ENCODE data around the gene LCN6.

Gene LCN6

DNA sequence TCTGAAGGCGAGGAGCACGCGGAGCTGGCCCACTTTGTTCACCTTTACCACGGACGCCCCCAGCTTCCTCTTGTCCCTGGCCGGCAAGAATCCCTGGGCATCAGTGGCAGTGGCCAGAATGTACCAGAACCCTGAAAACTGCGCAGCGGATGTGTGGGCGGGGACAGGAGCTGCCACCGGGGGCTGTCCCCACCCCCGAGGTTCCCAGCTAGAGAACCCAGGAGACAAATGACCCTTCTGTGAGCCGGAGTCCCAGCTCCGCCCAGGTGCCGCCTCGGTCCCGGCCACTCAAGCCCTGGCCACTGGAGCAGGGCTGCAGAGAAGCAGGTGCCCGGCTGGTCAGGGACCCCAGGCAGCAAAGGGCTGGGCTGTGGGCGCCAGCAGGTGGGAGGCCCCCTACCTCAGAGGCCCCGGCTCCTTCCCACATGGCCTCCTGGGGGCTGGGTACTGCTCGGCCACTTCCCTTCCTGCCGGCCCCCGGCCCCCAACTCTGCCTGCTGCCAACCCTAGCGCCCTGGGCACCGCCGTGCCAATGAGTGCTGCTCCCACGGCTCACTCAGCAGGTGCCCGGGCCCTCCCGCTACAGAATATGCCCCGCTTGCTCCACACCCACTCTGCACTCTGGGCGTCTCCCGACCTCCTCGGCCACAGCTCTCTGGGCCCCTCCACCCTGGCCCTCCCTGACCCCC lies 6.3 kb downstream of the LCN6 start:
- DNase-seq, result peak; percentile 85

DNA sequence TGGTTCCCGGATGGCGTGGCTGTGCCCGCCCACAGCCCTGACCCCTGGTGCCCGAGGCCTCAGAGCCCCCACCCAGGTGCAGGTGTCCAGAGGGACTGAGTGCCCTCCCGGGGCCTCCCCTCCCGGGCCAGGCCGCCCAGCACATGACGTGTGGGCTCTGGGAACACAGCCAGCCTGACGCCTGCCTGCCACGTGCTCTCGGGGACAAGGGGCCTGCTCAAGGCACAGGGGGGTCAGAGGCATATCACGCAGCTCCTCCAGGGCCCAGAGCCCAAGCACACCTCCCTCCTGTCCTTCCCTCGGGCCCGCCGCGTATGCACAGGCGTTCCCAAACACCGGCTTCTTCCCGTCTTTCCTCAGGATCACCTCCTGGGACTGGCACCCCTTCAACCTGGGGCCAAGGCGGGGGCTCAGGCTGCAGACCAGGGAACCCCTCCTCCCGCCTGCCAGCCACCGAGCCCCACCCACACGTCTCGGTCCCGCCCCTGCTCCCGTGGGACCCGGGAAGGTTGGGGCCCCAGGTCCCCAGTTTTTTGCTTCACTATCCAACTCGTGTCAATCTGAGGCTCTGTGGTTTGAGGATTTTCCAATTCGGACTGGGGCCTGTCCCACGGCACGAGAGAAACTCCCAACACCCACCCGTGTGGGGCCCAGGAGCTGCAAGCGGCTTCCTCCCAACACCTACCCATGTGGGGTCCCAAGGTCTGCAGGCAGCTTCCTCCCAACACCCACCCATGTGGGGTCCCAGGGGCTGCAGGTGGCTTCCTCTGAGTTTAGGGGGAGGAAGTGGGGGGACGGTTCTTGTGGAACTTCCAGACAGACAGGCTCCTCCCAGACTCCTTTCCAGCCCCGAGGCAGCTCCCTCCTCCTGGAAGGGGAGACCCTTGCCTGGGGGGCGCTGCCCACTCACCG lies 7.1 kb downstream of the LCN6 start:
- peak; percentile 74 for DNase-seq

DNA sequence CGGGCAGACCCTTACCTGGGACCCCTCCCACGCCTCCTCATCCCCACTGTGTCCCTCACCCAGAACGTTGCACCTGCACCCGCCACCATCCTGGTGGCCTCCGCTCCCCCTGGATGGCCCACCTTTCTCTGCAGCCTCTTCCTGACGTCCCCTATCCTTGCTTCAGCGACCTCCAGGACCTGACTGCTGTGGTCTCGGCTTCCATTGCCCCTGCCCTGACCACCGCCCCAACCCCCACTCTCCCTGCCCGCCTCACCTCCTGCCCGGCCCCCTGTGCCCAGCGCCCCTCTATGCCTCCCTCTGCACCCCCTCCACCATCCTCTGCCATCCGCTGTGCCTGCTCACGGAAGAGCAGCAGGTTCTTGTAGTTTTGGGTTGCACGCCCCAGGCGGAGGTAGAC lies 7.8 kb downstream of the LCN6 start:
- no peak for DNase-seq

DNA sequence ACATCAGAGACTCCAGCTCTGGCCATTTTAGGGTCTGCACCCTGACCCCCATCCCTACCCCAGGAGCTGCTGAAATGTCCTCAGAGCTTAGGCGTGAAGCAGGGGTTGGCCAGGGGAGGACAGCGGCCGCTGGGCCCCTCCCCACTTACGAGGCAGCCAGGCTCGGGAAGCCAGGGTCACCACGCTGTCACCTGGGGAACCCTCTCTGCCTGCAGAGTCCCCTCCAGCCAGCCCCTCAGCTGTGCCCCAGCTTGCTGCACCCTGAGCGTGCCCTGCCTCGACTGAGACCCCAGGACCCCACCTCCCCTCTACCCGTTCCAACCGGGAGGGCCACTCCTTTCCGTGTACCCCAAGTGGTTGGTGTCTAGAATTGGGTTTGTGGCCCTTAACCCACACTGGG lies 8.3 kb downstream of the LCN6 start:
- DNase-seq, result no peak

DNA sequence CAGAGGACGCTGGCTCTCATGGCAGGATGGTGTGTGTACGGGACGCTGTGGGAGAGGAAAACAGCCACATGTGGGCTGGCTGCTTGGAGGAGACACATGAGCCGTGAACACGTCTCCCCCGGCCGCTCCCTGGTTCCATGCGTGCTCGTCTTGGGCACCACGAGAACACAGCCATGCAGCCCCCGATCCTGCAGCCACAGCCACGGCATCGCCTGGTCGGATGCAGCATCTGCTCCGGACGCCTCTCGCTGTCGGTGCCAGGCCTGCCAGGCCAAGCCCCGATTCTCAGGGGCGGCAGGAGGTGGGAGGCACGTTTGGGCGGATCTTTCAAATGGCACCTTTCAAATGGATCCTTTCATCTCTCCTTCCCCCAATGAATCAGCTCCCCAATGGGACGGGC lies 8.8 kb downstream of the LCN6 start:
- no peak for DNase-seq

DNA sequence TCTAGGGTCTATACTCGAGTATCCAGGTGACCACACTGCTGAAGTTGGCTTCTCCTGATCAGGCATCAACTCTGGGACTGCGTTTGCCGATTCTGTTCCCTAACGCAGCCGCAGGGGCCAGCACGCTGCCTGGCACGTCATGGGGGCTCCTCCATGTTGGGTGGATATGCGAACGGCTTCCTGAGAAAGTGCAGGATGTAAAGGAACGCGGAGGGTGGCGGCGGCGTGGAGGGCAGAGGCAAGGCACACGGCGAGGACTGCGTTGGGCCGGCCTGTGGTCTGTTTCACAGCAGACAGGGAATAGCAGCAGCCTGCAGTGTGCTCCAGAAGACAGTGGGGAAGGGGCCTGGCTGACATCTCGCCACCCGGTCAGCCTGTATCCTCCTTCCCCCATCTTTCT lies 9.4 kb downstream of the LCN6 start:
- no peak for DNase-seq

DNA sequence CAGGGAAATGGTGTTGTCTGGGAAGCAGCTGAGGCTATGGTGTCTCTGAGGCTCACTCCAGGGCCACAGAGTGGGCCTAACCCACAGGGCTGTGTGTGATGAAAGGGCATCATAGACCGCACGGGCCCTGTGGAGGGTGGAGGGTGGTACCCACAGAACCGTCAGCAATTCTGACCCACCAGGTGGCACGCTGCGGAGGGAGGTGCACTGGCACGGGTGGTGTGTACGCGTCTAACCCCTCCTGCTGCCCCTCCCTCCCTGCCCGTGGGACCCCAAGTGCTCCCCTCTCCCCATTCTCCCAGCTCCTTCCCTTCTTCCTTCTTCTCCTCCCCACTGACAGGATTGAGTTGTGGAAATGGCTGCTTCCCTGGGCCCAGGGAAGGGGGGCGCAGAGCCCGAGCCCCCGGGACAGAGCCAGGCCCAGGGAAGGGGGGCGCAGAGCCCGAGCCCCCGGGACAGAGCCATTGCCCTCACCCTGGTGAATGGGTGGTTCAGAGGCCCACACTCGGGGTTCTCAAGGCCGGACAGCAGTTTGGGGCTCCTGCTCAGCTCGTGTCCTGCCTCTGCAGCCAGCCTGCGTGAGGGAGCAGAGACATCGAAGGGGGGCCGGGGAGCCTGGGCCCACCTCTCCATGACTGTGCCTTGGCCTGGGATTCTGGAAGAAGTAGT lies 12.4 kb downstream of the LCN6 start:
- DNase-seq, result no peak

DNA sequence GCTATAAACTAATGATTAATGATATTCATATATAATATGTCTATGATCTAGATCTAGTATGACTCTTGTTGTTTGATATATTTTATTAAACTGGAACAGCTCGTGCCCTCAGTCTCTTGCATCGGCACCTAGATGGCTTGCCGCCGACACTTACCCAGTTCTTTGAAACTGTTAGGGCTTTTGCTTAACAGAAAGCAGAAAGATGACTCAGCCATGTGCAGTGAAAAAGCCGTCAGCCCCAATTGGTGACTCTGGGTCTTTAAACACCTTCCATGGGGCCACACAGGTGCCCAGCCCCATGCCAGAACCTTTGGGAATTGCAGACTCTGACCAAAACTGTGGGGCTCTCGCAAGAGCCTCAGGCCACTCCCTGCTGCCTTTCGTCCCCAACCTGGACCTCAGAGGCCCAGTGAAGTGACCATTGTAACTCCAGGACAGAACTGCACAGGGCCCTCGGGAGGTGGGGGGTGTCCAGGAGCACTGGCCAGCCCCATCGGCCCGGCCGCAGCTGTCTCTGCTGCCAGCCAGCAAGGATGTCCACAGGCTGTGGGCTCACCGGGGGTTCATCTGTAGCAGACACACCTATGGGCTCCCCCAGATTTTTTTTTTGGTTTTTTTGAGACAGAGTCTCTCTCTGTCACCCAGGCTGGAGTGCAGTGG lies 13.4 kb downstream of the LCN6 start:
- DNase-seq, result no peak

DNA sequence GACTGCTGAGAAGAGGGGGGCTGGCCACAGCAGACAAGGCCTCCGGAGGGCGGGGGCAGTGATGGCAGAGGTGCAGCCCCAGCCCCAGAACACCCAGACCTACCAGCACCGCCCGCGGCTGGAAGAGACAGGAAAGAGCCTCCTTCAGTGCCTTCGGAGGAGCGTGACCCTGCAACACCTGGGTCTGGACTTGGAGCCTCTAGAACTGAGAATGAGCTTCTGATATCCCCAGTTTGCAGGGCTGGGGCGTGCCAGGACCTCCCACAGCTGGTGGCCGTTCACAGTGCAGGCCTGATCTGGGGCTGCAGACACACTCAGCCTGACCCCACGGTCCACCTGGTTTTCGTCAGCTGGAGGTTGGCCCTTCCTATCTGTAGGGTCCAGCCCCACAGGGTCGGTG lies 14.7 kb downstream of the LCN6 start:
- no peak for DNase-seq

DNA sequence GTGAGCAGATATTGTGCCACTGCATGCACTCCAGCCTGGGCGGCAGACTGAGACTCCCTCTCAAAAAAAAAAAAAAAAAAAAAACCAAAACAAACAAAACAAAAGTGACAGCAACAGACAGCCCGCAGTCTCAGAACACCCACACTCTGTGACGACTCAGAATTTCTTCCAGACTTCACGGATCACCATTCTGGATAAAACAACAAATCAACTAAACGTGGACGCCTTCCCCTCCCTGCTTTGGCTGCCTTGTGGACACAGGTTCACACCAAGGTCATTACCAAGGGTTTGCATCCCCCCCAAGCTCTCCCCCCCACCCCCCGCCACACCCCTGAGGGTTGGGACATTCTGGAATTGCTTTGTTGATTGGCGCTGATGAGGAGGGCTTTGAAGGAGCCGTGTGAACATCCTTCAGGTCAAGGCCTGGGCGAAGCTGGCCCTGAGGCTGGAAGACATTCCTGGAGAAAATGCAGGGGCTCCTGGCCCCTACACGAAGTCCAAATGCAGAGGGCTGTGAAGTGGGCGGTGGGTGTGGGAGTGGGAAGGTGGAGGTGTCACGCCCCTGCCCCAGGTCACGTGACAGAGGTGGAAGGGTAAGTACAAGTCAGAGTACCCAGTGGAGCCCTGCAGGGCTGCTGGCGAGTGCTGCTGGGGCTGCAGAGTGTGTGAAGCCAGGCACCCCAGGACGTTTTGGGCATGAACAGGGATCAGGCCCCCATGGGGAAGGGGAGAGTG lies 15.7 kb downstream of the LCN6 start:
- no peak for DNase-seq

DNA sequence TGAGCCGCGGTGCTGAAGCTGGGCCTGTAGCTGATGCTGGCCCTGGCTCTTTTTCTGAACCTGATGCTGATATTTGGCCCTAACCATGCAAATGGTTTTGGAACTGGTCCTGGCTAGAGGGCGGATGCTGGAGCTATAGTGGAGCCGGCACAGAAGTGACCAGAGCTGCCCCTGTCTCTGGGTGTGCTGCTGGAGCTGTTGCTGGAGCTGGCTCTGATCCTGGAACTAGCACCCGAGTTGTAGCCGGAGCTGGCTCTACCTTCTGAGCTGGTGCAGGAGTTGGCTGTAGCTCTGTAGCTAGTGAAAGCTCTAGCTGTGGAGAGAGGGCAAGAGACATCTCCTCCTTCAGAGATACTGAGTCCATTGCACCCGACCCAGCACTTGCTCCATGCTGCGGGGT lies 18.4 kb downstream of the LCN6 start:
- no peak for DNase-seq

DNA sequence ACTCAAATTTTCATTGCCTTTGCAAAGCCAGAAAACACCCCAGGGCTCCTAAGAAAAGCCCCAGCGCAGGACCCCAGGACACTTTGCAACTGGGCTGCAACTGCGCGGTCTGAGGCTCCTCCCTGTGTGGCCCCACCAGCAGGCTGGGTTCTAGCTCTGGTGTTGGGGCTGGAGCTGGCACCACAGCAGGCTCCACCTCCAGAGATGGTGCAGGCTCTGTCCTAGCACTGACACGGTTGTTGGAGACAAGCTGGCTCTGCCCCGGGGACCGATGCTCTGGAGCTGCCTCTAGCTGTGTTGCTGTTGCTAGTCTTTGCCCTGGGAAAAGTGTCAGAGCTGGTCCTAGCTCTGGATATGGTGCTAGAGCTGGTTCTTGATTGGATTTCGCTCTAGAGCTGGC lies 19.2 kb downstream of the LCN6 start:
- no peak for DNase-seq

DNA sequence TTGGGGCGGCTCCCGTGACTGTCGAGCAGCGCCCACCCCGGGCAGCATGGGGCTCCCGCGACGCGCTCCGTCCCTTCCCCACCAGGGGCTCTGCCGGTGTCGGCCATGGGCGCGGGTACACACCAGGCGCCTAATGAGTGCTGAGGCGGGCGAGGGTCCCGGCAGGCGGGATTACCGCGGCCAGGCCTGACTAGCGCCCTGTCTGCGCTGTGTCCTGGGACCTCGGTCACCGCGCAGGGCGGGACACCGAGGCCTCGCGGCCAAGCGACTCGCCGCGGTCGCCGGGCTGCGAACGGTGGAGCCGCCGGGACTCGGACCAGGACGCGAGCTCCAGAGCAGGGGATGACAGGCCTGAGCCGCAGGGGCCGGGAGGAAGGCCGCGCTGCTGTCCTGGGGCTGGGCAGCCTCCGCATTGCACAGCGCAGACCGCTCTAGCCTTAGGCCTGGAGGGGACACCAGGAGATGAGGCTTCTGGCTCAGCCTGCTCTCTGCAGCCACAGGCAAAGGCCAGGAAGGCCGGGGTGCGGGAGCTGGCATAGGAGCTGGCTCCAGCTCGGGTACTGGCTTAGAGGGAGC lies 19.7 kb downstream of the LCN6 start:
- peak; percentile 74 for DNase-seq

DNA sequence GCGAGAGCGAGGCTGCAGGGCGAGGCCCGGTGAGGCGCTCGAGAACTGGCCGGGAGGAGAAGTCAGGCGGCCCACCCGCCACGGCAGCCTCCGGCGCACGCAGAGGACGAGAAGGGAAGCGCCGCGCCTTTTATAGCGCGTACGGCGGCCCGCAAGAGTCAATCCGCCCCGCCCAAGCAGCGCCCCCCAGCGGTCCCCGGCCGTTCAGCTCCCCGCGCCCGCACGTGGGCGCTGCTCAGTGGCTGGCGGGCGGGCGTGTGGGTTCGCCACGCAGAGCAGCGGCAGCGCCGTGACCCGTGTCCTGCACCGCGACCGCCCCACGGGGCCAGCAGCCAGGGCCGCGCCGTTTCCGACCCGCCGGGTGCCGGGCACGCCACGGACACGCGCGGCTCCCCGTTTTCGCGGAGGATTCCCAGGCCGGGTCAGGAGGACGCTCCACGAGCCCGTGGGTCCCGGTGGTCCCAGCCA lies 20.2 kb downstream of the LCN6 start:
- peak; percentile 94 for DNase-seq

DNA sequence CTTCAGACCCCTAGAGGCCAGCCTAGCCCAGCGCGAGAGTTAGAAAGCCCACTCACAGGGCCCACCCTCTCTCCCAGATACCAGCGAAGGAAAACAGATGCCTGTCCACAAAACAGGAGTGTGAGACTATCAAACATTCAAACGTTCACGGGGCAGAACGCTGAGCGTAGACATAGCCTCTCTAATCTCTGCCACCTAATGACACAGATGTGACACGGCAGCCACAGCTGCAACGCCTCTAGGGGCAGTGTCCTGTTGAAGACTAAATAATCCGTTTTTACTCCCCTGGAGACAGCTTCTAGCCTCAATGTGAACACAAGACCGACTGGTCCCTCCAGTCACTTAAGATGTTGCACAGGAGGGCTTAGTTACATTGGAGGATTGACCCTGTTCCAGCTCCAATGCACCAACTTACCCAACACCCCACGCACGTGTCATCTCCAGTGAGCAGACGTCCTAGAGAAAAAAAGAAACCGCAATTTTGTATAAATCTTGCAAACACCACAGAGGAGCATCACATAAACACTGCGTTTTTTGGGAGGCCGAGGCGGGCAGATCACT lies 21.6 kb downstream of the LCN6 start:
- DNase-seq, result peak; percentile 80

DNA sequence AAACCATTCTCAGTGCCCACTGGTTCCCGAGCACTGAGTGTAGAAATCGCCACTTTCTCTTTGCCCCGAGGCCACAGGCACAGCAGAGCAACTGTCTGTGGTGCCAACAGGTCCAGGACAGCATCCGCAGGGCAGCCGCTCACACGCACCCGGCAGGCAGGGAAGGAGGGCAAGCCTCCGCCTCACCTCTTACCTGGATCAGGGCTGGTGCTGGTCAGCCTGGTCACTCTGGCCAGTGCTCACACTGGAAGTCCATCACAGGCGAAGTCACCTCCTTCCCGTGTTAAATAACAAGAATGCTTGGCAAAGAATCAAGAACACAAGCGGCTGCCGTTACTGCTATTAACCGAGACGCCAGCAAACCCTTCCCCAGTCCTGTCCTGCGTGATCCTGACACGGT lies 22.2 kb downstream of the LCN6 start:
- DNase-seq, result peak; percentile 69

DNA sequence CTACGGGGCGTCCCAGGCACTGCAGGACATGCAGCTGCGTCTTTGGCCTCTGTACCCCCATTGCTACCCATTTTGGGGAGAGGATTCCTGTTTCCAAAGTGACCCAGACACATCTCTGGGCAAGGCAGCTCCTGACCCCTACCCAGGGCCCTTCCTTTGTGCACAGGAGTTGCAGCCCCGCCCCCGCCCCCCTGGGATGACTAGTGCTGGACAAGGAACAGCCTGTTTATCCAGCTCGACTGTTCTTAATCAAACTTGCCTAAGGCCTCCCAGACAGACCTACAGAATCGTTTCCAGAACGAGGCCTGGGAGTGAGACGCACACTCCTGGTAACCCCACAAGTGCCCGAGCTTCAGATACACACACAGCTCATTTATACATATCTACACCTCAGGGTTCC lies 22.7 kb downstream of the LCN6 start:
- peak; percentile 80 for DNase-seq

DNA sequence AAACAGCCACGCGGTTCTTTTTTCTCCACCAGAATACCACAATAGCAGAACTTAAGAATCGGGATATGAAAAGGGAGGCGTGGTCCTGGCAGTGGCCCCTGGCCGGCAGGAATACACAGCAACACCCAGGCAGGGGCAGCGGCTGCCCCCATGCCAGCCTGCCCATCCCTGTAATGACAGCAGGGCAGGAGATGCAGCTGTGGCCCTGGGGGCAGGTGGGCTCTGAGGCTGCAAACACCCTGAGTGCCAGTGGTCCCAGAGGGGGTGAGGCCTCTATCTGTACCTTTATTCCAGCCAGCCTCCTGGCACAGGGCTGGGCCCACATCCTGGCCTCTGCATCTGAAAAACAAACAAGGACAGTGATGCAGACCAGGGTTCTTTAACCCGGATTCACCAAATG lies 23.6 kb downstream of the LCN6 start:
- DNase-seq, result peak; percentile 45

DNA sequence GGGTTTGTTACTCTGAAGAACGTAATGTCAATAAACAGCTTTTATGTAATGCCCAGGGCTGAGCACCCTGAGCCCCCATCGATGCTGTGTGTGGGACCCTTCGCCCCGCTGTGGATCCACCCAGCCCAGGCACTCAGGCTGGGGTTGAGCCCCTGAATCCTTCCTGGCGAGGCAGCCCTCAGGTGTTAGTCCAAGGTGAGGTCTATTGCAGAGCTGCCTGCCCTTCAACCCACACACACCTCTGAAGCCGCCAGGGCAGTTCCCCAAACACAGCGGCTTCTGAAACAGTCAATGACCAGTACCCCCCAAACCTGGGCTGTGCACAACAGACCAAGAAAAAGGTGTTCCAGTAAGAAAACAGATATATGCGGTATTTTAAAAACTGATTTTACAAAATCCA lies 24.3 kb downstream of the LCN6 start:
- DNase-seq, result peak; percentile 53

DNA sequence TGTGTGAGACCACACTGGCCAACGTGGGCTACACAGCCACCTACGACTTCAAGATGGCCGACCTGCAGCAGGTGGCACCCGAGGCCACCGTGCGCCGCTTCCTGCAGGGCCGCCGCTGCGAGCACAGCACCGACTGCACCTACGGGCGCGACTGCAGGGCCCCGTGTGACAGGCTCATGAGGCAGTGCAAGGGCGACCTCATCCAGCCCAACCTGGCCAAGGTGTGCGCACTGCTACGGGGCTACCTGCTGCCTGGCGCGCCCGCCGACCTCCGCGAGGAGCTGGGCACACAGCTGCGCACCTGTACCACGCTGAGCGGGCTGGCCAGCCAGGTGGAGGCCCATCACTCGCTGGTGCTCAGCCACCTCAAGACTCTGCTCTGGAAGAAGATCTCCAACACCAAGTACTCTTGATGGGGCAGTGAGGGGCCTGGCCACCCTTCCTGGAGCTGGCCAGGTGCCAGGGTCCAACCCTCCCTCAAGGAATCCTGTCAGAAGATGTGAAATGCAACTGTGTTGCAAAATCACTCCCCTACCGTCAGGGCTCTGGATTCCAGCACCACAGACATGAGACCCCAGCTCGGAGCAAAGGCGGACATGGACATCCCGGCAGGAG lies 24.9 kb downstream of the LCN6 start:
- peak; percentile 91 for DNase-seq

DNA sequence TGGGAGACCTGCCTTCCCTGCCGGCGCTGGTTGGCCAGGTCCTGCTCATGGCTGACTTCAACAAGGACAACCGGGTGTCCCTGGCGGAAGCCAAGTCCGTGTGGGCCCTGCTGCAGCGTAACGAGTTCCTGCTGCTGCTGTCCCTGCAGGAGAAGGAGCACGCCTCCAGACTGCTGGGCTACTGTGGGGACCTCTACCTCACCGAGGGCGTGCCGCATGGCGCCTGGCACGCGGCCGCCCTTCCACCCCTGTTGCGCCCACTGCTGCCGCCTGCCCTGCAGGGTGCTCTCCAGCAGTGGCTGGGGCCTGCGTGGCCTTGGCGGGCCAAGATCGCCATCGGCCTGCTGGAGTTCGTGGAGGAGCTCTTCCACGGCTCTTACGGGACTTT lies 25.4 kb downstream of the LCN6 start:
- peak; percentile 89 for DNase-seq
